A549 (cell line): ENCODE results near the gene NOXO1. TPM values are rescaled to one million over a fixed set of nuclear protein-coding genes. Genes with fewer than 3 reads are reported as not detected.

Experiments
- ATAC-seq, 2 experiments: fragments of 200-7000 bp in 1 of 2; fragments of >200 bp in 1 of 2; cut with Nextera tagmentation in 1 of 2; cut with Tn5 transposase in 1 of 2; 3 replicates each; pipeline versions ENCODE4 v1.8.0 to v1.9.1; 2018 to 2020; ENCODE audit warnings: mild to moderate bottlenecking in 1 of 2, moderate library complexity in 1 of 2
- CTCF ChIA-PET: fragments of 300-600 bp; sonication (Branson Sonifier 250); formaldehyde crosslinking; extraction: SDS; loops from one replicate; lab custom pipeline; 2021; ENCODE audit warnings: antibody characterized with exemption, inconsistent platforms; lab: Yijun Ruan, JAX
- POLR2A ChIA-PET: fragments of 350-600 bp; formaldehyde crosslinking; extraction: SDS; loops from one replicate; lab custom pipeline; 2021; ENCODE audit warnings: antibody characterized with exemption, inconsistent platforms; lab: Yijun Ruan, JAX
- DNase-seq, 2 experiments: peaks; one replicate each; pipeline versions ENCODE4 v3.0.0 to v3.0.0-alpha.2; 2011 to 2016; ENCODE audit warnings: low read depth in 1 of 2, low spot score in 1 of 2
- FAIRE-seq: peaks from 2 replicates; lab custom pipeline; 2011; peaks lifted over from hg19 to GRCh38; lab: Jason Lieb, UNC
- H3K27ac ChIP-seq, 2 experiments: fragments of >200 bp; sonication (Bioruptor Twin); formaldehyde crosslinking; 3 replicates each; pipeline ENCODE4 v1.5.1; 2016 to 2017
- H3K4me1 ChIP-seq: fragments of >200 bp; sonication (Bioruptor Twin); formaldehyde crosslinking; 3 replicates; pipeline ENCODE4 v1.6.1; 2016
- H3K4me2 ChIP-seq: fragments of >200 bp; sonication (Bioruptor Twin); formaldehyde crosslinking; 3 replicates; pipeline ENCODE4 v1.6.1; 2016
- H3K4me3 ChIP-seq: fragments of >200 bp; sonication (Bioruptor Twin); formaldehyde crosslinking; 3 replicates; pipeline ENCODE4 v1.5.1; 2016
- H3K9me3 ChIP-seq: fragments of >200 bp; sonication (Bioruptor Twin); formaldehyde crosslinking; 3 replicates; pipeline ENCODE4 v1.6.1; 2016
- CEBPB ChIP-seq, 2 experiments: fragments of >200 bp in 1 of 2; sonication (Bioruptor Twin) in 1 of 2; formaldehyde crosslinking in 1 of 2; IDR thresholded peaks; 2 replicates each; pipeline ENCODE4 v1.6.1; 2012 to 2016
- CTCF ChIP-seq: fragments of >200 bp; sonication (Bioruptor Twin); formaldehyde crosslinking; IDR thresholded peaks from 3 replicates; pipeline ENCODE4 v1.5.1; 2016
- E2F6 ChIP-seq: IDR thresholded peaks from 2 replicates; pipeline ENCODE4 v1.6.1; 2012; ENCODE audit warnings: low read depth, borderline replicate concordance
- EHF ChIP-seq: fragments of 250-450 bp; sonication (Bioruptor Pico); IDR thresholded peaks from 2 replicates; pipeline ENCODE4 v1.5.0; 2020; ENCODE audit warnings: mild to moderate bottlenecking
- EP300 ChIP-seq, 2 experiments: fragments of >200 bp; sonication (Bioruptor Twin); formaldehyde crosslinking; IDR thresholded peaks; 2 replicates in 1 of 2; 3 replicates in 1 of 2; pipeline ENCODE4 v1.6.1; 2016 to 2017
- ESRRA ChIP-seq: fragments of 150-350 bp; IDR thresholded peaks from 2 replicates; pipeline ENCODE4 v1.6.1; 2014; ENCODE audit warnings: mild to moderate bottlenecking, low read length, borderline replicate concordance
- GATA3 ChIP-seq: IDR thresholded peaks from 2 replicates; pipeline ENCODE4 v1.6.1; 2012; ENCODE audit warnings: borderline replicate concordance
- HOXA7 ChIP-seq: fragments of 250-450 bp; sonication (Bioruptor Pico); IDR thresholded peaks from 2 replicates; pipeline ENCODE4 v1.5.0; 2020; ENCODE audit warnings: mild to moderate bottlenecking, moderate library complexity
- HOXB13 ChIP-seq: fragments of 250-450 bp; sonication (Bioruptor Pico); IDR thresholded peaks from 2 replicates; pipeline ENCODE4 v1.5.0; 2020; ENCODE audit warnings: low read depth, mild to moderate bottlenecking, moderate library complexity
- KDM1A ChIP-seq: fragments of 200-600 bp; sonication (generic); IDR thresholded peaks from 2 replicates; pipeline ENCODE4 v1.6.1; 2016; ENCODE audit warnings: low read depth, mild to moderate bottlenecking
- KDM5A ChIP-seq: fragments of 200-600 bp; sonication (generic); IDR thresholded peaks from 2 replicates; pipeline ENCODE4 v1.6.1; 2016; ENCODE audit warnings: antibody characterized with exemption, mild to moderate bottlenecking
- MAZ ChIP-seq: fragments of 150-350 bp; IDR thresholded peaks from 2 replicates; pipeline ENCODE4 v1.6.1; 2014; ENCODE audit warnings: antibody characterized with exemption, low read depth, low read length, borderline replicate concordance
- MYC ChIP-seq: IDR thresholded peaks from 2 replicates; pipeline ENCODE4 v1.6.1; 2012; ENCODE audit warnings: mild to moderate bottlenecking, inconsistent platforms, low read length, improper control_type of control experiment, borderline replicate concordance
- NFE2L2 ChIP-seq: fragments of 150-350 bp; conservative IDR thresholded peaks from 2 replicates; pipeline ENCODE4 v1.6.1; 2014; ENCODE audit warnings: low read length
- NPAS2 ChIP-seq: fragments of 250-450 bp; sonication (Bioruptor Pico); IDR thresholded peaks from 2 replicates; pipeline ENCODE4 v1.8.0; 2022; ENCODE audit warnings: mild to moderate bottlenecking, moderate library complexity, borderline replicate concordance
- NR3C1 ChIP-seq: fragments of >200 bp; sonication (Bioruptor Twin); formaldehyde crosslinking; IDR thresholded peaks from 3 replicates; pipeline ENCODE4 v1.6.1; 2017
- POLR2A ChIP-seq: IDR thresholded peaks from 2 replicates; pipeline ENCODE4 v1.6.1; 2012; ENCODE audit warnings: mild to moderate bottlenecking, low read length
- RARB ChIP-seq: fragments of 250-450 bp; sonication (Bioruptor Pico); IDR thresholded peaks from 2 replicates; pipeline ENCODE4 v1.8.0; 2021; ENCODE audit warnings: mild to moderate bottlenecking, moderate library complexity
- RFX5 ChIP-seq: fragments of 450-650 bp; IDR thresholded peaks from 2 replicates; pipeline ENCODE4 v1.7.1; 2014; ENCODE audit warnings: antibody characterized with exemption, mild to moderate bottlenecking, moderate library complexity
- RNF2 ChIP-seq: fragments of 200-600 bp; sonication (generic); IDR thresholded peaks from 2 replicates; pipeline ENCODE4 v1.6.1; 2016; ENCODE audit warnings: low read depth, mild to moderate bottlenecking, antibody characterized with exemption, moderate library complexity, borderline replicate concordance
- SMC3 ChIP-seq: fragments of >200 bp; sonication (Bioruptor Twin); formaldehyde crosslinking; IDR thresholded peaks from 3 replicates; pipeline ENCODE4 v1.6.1; 2018; ENCODE audit warnings: inconsistent platforms
- TP53 ChIP-seq: fragments of 250-450 bp; sonication (Bioruptor Pico); IDR thresholded peaks from 2 replicates; pipeline ENCODE4 v1.5.0; 2021; ENCODE audit warnings: mild to moderate bottlenecking, moderate library complexity
- ZNF302 ChIP-seq: fragments of 250-450 bp; sonication (Bioruptor Pico); IDR thresholded peaks from 2 replicates; pipeline ENCODE4 v1.9.0; 2021; ENCODE audit warnings: inconsistent platforms, mild to moderate bottlenecking, moderate library complexity
- WGBS: methylation state at CpG from one replicate; pipeline ENCODE4 v1.1.6; 2017; ENCODE audit errors: missing lambda C conversion rate; 5-methylcytosine and 5-hydroxymethylcytosine counted together
- polyA plus RNA-seq, 4 experiments: library from polyadenylated mRNA; depleted of rRNA in 3 of 4; stranded (reverse); fragments of >200 nt; fragmentation: RNase III in 1 of 4; extraction: RNeasy Plus Mini Kit Qiagen cat#74134 plus additional on column Dnase treatment in 1 of 4; gene quantifications; 2 replicates in 3 of 4; 3 replicates in 1 of 4; pipeline ENCODE4 v1.2.3, GENCODE V29; 2011 to 2017
- TF ChIP-seq, protein P1 (sequence below): fragments of 450-650 bp; IDR thresholded peaks from 2 replicates; pipeline ENCODE4 v1.6.1; 2014; ENCODE audit warnings: antibody characterized with exemption
- TF ChIP-seq, protein P2 (sequence below): fragments of 250-450 bp; sonication (Bioruptor Pico); IDR thresholded peaks from 2 replicates; pipeline ENCODE4 v1.5.0; 2021; ENCODE audit warnings: mild to moderate bottlenecking, moderate library complexity, borderline replicate concordance
- TF ChIP-seq, protein P3 (sequence below): fragments of >200 bp; sonication (Bioruptor Twin); formaldehyde crosslinking; IDR thresholded peaks from 2 replicates; pipeline ENCODE4 v1.6.1; 2016

The NOXO1 gene
- polyA plus RNA-seq, 2 of the 4 experiments (the other 2 are of a cell fraction) = 0.32 TPM; not detected in 1

GRCh38 chr16:2016407-2016922 lies 35.2 kb upstream of the NOXO1 start:
- POLR2A ChIA-PET = interaction anchor here (2.3 kb wide), 1 partner anchor 139 kb away, joined by 9 read pairs; the partner anchor contains the start of gene TRAF7
- no peak for FAIRE-seq
- Histone ChIP-seq H3K9me3 (no peaks in the 10 kb centered on the region), H3K27ac (peak overlapping the region; percentile 93 to 94), H3K4me3 (no peak overlapping the region), H3K4me1 (peaks cover 28% of the 10 kb centered on the region), H3K4me2 (peak overlapping the region; percentile 74)
- 69% methylated on average over 9 of the region's 13 CpGs for WGBS
- ATAC-seq = peak; percentile 3; a peak in 2 of 6 replicates
- no peak for TF ChIP-seq NR3C1
- TF ChIP-seq, protein P1, sequence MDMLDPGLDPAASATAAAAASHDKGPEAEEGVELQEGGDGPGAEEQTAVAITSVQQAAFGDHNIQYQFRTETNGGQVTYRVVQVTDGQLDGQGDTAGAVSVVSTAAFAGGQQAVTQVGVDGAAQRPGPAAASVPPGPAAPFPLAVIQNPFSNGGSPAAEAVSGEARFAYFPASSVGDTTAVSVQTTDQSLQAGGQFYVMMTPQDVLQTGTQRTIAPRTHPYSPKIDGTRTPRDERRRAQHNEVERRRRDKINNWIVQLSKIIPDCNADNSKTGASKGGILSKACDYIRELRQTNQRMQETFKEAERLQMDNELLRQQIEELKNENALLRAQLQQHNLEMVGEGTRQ = no peak
- no peak for TF ChIP-seq POLR2A
- TF ChIP-seq RFX5 = no peak
- TF ChIP-seq, protein P2, sequence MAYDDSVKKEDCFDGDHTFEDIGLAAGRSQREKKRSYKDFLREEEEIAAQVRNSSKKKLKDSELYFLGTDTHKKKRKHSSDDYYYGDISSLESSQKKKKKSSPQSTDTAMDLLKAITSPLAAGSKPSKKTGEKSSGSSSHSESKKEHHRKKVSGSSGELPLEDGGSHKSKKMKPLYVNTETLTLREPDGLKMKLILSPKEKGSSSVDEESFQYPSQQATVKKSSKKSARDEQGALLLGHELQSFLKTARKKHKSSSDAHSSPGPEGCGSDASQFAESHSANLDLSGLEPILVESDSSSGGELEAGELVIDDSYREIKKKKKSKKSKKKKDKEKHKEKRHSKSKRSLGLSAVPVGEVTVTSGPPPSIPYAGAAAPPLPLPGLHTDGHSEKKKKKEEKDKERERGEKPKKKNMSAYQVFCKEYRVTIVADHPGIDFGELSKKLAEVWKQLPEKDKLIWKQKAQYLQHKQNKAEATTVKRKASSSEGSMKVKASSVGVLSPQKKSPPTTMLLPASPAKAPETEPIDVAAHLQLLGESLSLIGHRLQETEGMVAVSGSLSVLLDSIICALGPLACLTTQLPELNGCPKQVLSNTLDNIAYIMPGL (CRISPR knock-in tag) = no peak
- no peak for TF ChIP-seq MYC
- TF ChIP-seq SMC3 = no peak
- no peak for TF ChIP-seq TP53
- no peak for TF ChIP-seq EP300 (IDR thresholded peaks at IDR 0.05)
- no peak for TF ChIP-seq GATA3
- TF ChIP-seq MAZ = no peak
- TF ChIP-seq CTCF = peak; percentile 42
- no peak for TF ChIP-seq NFE2L2
- no peak for TF ChIP-seq HOXB13 (CRISPR knock-in tag)
- TF ChIP-seq CEBPB (IDR thresholded peaks at IDR 0.05) = peak; percentile 32 to 64; a peak in 1 of 4 replicates
- no peak for DNase-seq
- CTCF ChIA-PET = interaction anchor here (0.6 to 2.3 kb wide), 17 partner anchors 9 to 217 kb away, joined by 3 to 15 read pairs (median 4); partner anchors contain the start of genes NHERF2, NTHL1 and TSC2

DNA sequence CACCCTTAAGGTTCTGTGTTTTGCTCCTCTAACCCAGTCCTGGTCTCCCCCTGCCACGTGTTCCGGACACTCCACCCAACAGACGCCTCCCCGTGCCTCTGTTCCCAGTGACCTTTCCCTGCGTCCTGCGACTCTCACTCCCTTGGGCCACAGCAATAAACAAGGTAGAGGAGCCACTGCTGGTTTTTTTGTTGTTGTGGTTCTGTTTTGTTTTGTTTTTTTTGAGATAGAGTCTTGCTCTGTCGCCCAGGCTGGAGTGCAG lies 34.6 kb upstream of the NOXO1 start:
- no peaks in the 10 kb centered on the region for H3K9me3 ChIP-seq
- peak; percentile 86 for TF ChIP-seq EHF
- no peak for TF ChIP-seq SMC3
- TF ChIP-seq HOXB13 (CRISPR knock-in tag) = 0 out of 2 replicates have a peak, but pooled peaks have one; percentile 47
- no peak for TF ChIP-seq ESRRA
- TF ChIP-seq RNF2 = no peak
- no peak for TF ChIP-seq KDM5A
- TF ChIP-seq HOXA7 (CRISPR knock-in tag) = 0 out of 2 replicates have a peak, but pooled peaks have one; percentile 36
- no peak for TF ChIP-seq GATA3
- TF ChIP-seq ZNF302 (CRISPR knock-in tag) = peak; percentile 58; the same call in 1 of the 2 replicates
- TF ChIP-seq NPAS2 (CRISPR knock-in tag) = no peak
- no peak for TF ChIP-seq RARB (CRISPR knock-in tag)
- no peak for TF ChIP-seq E2F6
- no peak for TF ChIP-seq KDM1A
- TF ChIP-seq, protein P3, sequence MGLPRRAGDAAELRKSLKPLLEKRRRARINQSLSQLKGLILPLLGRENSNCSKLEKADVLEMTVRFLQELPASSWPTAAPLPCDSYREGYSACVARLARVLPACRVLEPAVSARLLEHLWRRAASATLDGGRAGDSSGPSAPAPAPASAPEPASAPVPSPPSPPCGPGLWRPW = no peak
- no peak for DNase-seq
- ChIA-PET CTCF (interaction anchor here (0.6 to 2.3 kb wide), 12 partner anchors 9 to 218 kb away, joined by 3 to 15 read pairs (median 6); partner anchors contain the start of gene NHERF2), POLR2A (interaction anchor here (1.1 to 2.3 kb wide), 2 partner anchors 51 to 140 kb away, joined by 4 to 9 read pairs; partner anchors contain the start of genes RPS2 and TRAF7)
- H3K27ac ChIP-seq = peak overlapping the region; percentile 93 to 94
- WGBS = 54% methylated on average over 7 of the region's 7 CpGs
- peak overlapping the region; percentile 74 for H3K4me2 ChIP-seq
- 0 out of 3 replicates have a peak overlapping the region, but pooled peaks have one; percentile 8 for H3K4me3 ChIP-seq
- no peak for FAIRE-seq
- peaks cover 29% of the 10 kb centered on the region for H3K4me1 ChIP-seq
- no peak; a peak in 2 of 6 replicates for ATAC-seq
